Effector memory CD4-positive, alpha-beta T cell (primary cell): ENCODE measurements around the gene HPN.
"Not testable (repeated sequence)": the region's sequence is repeated elsewhere in the genome, so short reads cannot be mapped to it uniquely, and the experiment has no call there.

Source experiments
- DNase-seq, 3 donors: peaks; one replicate each; pipeline ENCODE4 v3.0.0-alpha.2; 2020
- H3K27ac ChIP-seq: 2 replicates; pipeline ENCODE4 v1.7.0; 2013; ENCODE audit warnings: mild to moderate bottlenecking, low read length, moderate library complexity; ENCODE audit not compliant: insufficient read depth, poor library complexity, severe bottlenecking
- H3K27me3 ChIP-seq: replicated peaks from 2 replicates; pipeline ENCODE4 v1.7.0; 2013; ENCODE audit warnings: mild to moderate bottlenecking, low read length; ENCODE audit not compliant: insufficient read depth, control insufficient read depth, poor library complexity, severe bottlenecking
- H3K36me3 ChIP-seq: 2 replicates; pipeline ENCODE4 v1.7.0; 2013; ENCODE audit warnings: mild to moderate bottlenecking, low read length, moderate library complexity; ENCODE audit not compliant: control insufficient read depth, insufficient read depth
- H3K4me1 ChIP-seq: 2 replicates; pipeline ENCODE4 v1.7.0; 2013; ENCODE audit warnings: low read length, mild to moderate bottlenecking; ENCODE audit not compliant: control insufficient read depth, insufficient read depth, poor library complexity, severe bottlenecking
- H3K4me3 ChIP-seq: 2 replicates; pipeline ENCODE4 v1.7.0; 2013; ENCODE audit warnings: low read length, low read depth, mild to moderate bottlenecking; ENCODE audit not compliant: insufficient read depth, poor library complexity, severe bottlenecking
- H3K9me3 ChIP-seq: 2 replicates; pipeline ENCODE4 v1.7.0; 2013; ENCODE audit warnings: mild to moderate bottlenecking, low read length, moderate library complexity; ENCODE audit not compliant: control insufficient read depth

HPN gene

DNA sequence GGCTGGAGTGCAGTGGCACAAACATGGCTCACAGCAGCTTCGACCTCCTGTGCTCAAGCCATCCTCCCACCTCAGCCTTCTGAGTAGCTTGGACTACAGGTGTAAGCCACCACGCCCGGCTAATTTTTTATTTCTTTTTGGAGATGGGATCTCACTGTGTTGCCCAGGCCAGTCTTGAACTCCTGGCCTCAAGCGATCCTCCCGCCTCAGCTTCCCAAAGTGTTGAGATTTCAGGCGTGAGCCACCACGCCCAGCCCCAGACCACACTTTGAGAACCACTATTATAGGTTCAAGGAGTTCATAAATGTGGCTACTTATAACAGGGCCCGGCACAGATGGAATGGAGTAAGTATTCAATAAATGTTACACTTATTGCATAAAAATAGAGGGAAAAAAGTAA lies 14.5 kb upstream of the HPN start:
- H3K4me1 ChIP-seq, result peaks cover 10% of the 10 kb centered on the region
- H3K9me3 ChIP-seq, result no peaks in the 10 kb centered on the region
- H3K4me3 ChIP-seq, result no peak overlapping the region
- no peaks in the 10 kb centered on the region for H3K27me3 ChIP-seq
- H3K27ac ChIP-seq, result no peak overlapping the region
- DNase-seq, result no peak
- peaks cover 58% of the 10 kb centered on the region for H3K36me3 ChIP-seq

DNA sequence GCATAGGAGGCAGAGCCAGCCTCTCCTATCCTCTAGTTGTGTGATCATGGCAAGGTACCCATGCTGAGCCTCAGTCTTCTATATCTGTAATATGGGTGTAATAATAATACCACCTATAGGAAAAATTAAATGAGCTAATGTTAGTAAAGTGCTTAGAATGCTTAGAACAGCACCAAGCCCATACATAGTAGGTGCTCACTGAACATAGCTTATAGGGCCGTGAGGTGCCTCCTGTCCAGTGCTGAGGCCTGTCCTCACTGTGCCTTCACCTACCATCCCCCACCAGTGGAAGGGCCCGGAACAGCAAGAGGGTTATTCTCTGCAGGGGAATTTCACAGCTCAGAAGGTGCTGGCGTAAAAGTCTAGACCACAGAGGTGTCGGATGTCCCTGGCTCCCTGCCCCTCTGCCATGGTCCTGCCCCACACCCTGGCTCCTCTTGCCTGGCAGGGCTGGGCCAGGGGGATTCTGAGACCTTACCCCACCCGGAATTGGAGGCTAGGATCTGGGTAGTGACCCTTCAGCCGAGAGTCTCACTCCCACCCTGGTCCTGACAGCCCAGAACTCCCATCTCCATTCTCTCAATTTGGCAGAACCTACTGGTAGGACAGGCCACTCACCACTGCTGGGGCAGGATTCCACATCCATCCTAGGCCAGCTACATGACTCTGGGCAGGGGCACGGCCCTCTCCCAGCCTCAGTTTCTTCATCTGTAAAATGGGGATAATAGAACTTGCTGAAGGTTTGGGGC lies 13.5 kb upstream of the HPN start:
- Histone ChIP-seq H3K9me3 (no peaks in the 10 kb centered on the region), H3K4me1 (peaks cover 10% of the 10 kb centered on the region), H3K36me3 (peaks cover 47% of the 10 kb centered on the region), H3K27ac (no peak overlapping the region), H3K27me3 (no peaks in the 10 kb centered on the region), H3K4me3 (no peak overlapping the region)
- DNase-seq, result no peak

DNA sequence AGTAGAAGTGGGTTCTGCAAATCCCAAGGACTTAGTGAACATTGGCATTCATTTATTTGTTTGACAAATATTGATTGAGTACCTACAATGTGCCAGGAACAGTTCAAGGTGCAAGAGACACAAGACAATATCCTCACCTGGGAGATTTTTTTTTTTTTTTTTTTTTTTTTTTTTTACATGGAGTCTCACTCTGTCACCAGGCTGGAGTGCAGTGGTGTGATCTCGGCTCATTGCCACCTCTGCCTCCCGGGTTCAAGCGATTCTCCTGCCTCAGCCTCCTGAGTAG lies 13.0 kb upstream of the HPN start:
- not testable (repeated sequence) for H3K27me3 ChIP-seq, H3K4me3 ChIP-seq, H3K4me1 ChIP-seq, H3K9me3 ChIP-seq, DNase-seq, H3K27ac ChIP-seq
- peaks cover 42% of the 10 kb centered on the region for H3K36me3 ChIP-seq

DNA sequence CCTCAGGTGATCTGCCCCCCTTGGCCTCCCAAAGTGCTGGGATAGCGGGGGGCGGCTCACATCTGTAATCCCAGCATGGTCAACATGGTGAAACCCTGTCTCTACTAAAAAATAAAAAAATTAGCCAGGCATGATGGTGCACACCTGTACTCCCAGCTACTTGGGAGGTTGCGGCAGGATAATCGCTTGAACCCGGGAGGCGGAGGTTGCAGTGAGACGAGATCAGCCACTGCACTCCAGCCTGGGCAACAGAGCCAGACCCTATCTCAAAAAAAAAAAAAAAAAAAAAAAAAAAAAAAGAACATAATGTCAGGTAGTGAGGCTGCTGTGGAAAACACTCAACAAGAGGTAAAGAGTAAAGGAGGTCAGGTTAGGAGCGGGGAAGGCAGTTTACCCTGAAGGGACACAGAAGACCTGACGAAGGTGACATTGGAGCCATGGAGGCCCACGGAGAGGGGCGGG lies 12.2 kb upstream of the HPN start:
- not testable (repeated sequence) for H3K4me1 ChIP-seq, H3K9me3 ChIP-seq, DNase-seq, H3K4me3 ChIP-seq, H3K27ac ChIP-seq, H3K27me3 ChIP-seq
- H3K36me3 ChIP-seq, result peaks cover 35% of the 10 kb centered on the region

DNA sequence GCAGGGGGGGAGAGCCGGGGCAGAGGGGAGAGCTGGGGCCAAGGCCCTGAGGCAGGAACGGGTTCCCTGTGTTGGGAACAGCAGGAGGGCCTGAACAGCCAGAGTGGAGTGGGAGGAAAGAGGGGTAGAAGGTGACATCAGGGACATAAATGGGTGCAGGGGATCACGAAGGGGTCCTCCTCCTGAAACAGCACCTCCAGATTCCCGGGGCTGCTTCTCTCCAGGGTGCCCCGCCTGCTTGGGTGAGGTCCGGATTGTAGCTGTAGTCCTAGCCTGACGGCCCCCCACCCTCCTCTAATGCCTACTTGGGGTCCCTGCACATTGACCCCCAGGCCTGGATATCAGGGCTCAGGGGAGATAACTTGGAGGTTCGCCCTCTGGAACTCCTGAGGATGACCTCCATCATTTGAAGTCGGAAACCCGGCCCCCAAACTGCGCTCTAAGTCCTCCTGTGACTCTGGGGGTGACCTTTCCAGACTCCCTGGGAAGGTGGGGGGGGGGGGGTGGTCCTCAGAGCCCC lies 11.7 kb upstream of the HPN start:
- H3K27me3 ChIP-seq, result no peaks in the 10 kb centered on the region
- H3K4me3 ChIP-seq, result peak overlapping the region; percentile 57
- peaks cover 30% of the 10 kb centered on the region for H3K36me3 ChIP-seq

DNA sequence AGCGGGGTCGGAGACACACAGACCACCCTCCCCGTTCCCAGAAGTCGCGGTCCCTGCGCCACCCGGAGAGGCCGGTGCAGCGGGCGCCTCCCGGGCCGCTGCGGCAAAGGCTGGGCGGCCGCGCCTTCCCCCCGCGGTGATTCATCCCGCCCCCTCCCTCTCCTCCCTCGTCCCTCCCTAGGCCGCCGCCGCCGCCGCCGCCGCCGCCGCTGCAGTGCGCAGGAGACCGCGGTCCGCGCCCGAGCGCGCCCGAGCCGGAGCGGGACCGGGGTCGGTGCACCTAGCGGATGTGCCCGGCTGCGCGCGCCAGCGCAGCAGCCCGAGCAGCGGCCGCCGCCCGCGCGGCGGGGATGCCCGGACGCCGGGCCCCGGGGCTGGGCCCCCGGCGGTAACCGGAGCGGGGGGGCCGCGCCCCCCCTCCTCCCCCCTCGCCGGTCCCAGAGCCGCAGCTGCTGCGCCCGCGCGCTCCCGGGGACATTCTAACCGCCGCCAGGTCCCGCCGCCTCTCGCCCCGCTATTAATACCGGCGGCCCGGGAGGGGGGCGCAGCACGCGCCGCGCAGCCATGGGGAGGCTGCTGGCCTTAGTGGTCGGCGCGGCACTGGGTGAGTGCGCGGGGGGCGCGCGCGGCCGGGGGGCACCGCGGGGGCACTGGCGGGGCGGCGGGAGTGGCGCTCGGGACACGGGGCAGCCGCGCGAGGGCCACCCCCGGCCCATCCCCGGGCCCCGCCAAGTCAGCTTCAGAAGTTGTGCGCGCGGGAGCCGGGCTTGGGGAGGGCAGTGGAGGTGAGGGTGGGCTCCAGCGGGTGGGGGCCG lies 11.1 kb upstream of the HPN start, which contains the start of gene SCN1B:
SCN1B (plus strand) TSS at position 214 of the 815 bp plus-strand sequence; CDS start at position 565, 351 bp downstream.
- peaks cover 10% of the 10 kb centered on the region for H3K4me1 ChIP-seq
- DNase-seq, result peak; percentile 33 to 45 (median 41)
- H3K9me3 ChIP-seq, result no peaks in the 10 kb centered on the region
- H3K4me3 ChIP-seq, result peak within 1 kb of the TSS; percentile 57
- H3K27ac ChIP-seq, result no peak within 1 kb of the TSS
- H3K27me3 ChIP-seq, result no peaks in the 10 kb centered on the region
- H3K36me3 ChIP-seq, result peaks cover 24% of the 10 kb centered on the region

More for the DNA sequence above, 11.7 kb upstream of the HPN start:
- no peak for DNase-seq
- H3K27ac ChIP-seq, result no peak overlapping the region
- H3K4me1 ChIP-seq, result peaks cover 10% of the 10 kb centered on the region
- no peaks in the 10 kb centered on the region for H3K9me3 ChIP-seq

DNA sequence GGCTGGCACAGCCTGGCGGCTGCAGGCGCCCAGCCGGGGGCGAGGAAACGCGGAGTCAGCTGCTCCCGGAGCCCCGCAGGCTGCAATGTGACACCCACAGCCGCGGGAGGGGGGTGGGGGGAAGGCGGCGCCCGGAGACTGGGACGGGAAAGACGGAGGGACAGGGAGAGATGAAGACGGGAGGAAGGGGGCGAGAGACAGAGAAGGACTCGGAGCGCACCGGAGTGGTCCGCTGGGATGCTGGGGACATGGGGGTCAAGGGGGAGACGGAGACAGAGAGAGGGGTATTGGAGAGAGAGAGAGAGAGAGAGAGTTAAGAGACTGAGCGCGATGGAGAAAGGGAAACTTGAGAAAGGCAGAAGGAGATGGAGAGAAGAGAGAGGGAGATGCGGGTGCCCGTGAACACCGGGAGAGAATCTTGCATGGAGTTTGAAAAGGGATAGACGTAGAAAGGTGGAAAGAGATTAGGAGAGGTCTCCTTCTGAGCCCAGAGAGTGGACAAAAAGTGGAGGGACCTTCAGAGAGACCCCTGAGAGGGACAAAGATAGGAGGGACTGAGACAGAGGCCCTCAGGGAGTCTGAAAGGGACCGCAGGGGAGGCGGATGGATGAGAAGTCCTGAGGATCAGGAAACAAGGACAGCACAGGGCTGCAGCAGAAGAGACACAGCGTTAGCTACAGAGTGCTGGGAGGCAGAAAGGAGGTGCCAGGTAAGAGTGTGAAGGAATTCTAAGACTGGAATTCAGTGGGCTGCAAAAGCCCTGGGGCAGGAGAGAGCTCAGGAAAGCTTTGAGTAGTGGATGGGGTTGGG lies 10.2 kb upstream of the HPN start:
- peaks cover 17% of the 10 kb centered on the region for H3K36me3 ChIP-seq
- no peaks in the 10 kb centered on the region for H3K9me3 ChIP-seq
- no peaks in the 10 kb centered on the region for H3K27me3 ChIP-seq
- DNase-seq, result no peak
- H3K4me1 ChIP-seq, result peaks cover 10% of the 10 kb centered on the region
- H3K4me3 ChIP-seq, result peak overlapping the region; percentile 42
- H3K27ac ChIP-seq, result no peak overlapping the region

DNA sequence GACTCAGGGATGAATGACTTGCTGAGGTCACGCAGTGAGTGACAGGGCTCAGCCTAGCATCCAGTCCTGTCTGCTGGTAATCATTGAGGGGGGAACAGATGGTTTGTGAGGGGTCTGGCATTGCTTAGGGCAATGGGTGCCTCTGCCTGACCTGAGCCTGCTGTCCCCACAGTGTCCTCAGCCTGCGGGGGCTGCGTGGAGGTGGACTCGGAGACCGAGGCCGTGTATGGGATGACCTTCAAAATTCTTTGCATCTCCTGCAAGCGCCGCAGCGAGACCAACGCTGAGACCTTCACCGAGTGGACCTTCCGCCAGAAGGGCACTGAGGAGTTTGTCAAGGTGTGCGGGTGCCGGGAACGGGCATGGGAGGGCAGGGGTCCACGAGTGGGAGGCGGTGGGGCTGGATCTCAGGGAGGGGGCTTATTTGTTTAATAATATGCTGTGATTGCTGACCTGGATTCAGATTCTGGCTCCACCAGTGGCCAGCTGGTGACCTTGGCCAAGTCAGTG lies 9.1 kb upstream of the HPN start:
- no peak for DNase-seq
- Histone ChIP-seq H3K4me3 (no peak overlapping the region), H3K27me3 (no peaks in the 10 kb centered on the region), H3K4me1 (peaks cover 10% of the 10 kb centered on the region), H3K9me3 (no peaks in the 10 kb centered on the region), H3K36me3 (peaks cover 10% of the 10 kb centered on the region), H3K27ac (no peak overlapping the region)

DNA sequence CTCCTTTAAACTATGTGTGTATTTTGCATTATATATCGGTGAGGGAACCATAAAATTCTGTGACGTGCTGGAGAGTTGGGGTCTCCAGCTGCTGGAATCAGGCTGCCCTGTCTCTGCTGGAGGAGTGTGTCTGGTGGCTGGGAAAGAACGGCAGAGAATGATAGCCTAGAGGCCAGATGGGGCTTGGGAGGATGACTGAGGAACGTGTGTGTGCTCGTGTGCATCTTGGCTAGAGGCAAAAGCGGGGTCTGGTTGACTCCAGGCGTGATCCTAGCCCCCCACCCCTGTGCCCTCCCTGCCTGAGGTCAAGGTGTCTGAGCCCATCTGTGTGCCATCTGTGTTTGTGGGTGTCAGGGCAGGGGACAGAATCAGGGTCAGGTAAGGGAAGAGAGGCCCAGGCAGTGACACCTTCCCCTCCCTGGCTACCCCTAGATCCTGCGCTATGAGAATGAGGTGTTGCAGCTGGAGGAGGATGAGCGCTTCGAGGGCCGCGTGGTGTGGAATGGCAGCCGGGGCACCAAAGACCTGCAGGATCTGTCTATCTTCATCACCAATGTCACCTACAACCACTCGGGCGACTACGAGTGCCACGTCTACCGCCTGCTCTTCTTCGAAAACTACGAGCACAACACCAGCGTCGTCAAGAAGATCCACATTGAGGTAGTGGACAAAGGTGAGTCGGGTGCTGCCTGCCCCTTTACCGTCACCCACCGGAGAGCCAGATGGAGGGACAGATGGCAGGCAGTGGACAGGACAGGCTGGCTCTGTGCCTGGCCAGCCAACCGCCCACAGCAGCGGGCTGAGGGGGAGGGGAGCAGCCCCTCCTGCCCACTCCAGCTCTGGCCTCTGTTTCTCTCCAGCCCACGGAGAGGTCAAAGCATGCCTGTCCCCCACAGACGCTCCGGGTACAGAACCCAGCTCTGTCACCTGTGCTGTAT lies 8.2 kb upstream of the HPN start:
- no peak for DNase-seq
- H3K27ac ChIP-seq, result no peak overlapping the region
- H3K9me3 ChIP-seq, result no peaks in the 10 kb centered on the region
- no peak overlapping the region for H3K4me3 ChIP-seq
- peaks cover 10% of the 10 kb centered on the region for H3K4me1 ChIP-seq
- no peaks in the 10 kb centered on the region for H3K27me3 ChIP-seq
- peaks cover 1% of the 10 kb centered on the region for H3K36me3 ChIP-seq
